NCI-H82 treated with DMSO at 0.1 percent for 48 hours (cell line): ENCODE results near the gene TIAM2.
"Not testable (repeated sequence)": the region's sequence is repeated elsewhere in the genome, so short reads cannot be mapped to it uniquely, and the experiment has no call there.

Experiments used
- DNase-seq: peaks from one replicate; lab custom pipeline; 2025; ENCODE audit not compliant: unreplicated experiment; lab: John Stamatoyannopoulos, UW

The TIAM2 gene

GRCh38 chr6:154995254-154996015 is at the start of gene TIAM2:
TSS of gene TIAM2 (plus strand) at chr6:154995315. CDS start at chr6:155129224, 133,909 bp downstream.
- no peak for DNase-seq

GRCh38 chr6:154950979-154951344 is 44.2 kb upstream of the TIAM2 start:
- no peak for DNase-seq

DNA sequence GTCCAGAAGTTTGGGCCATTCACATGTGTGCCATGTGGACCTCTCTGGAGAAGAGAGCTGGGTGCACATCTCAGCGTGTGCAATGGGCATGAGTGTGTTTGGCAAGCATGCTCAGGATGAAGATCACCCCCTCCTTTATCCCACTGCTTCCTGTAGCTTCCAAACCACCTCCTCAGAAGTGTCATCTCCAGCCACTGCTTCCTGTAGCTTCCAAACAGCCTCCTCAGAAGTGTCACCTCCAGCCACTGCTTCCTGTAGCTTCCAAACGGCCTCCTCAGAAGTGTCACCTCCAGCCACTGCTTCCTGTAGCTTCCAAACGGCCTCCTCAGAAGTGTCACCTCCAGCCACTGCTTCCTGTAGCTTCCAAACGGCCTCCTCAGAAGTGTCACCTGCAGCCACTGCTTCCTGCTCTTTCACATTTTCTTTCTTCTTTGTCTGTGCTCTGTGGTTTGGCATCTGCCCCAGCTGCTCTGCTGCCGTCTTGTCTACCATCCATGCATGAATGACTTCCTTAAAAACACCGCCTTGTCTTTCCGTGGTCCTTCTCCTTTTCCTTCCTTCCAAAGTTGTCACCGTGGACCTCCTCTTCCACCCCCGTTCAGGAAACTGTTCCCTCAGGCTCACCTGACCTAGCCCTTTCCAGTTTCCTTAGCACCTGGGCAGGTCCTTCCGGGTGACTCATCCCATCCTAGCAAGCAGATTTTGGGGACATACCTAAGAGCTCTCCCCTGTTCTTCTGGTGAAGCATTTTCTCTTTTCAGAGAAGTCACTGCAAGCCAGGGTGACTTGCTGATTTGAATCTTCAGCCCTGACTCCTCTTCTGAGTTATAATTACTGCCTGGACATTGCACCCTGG is 43.5 kb upstream of the TIAM2 start:
- no peak for DNase-seq

DNA sequence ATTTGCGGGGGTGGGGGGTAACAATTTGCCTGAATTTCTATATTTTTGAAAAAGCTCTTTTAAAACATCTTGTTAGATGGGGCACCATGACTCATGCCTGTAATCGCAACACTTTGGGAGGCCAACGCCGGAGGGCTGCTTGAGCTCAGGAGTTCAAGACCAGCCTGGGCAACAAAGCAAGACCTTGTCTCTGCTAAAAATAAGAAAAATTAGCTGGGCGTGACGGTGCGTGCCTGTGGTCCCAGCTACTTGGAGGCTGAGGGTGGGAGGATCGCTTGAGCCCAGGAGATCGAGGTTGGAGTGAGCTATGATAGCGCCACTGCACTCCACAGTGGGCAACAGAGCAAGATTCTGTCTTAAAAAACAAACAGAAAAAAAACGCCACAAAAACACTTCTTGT is 41.5 kb upstream of the TIAM2 start:
- no peak for DNase-seq

GRCh38 chr6:154954347-154954746 is 40.8 kb upstream of the TIAM2 start:
- no peak for DNase-seq

DNA sequence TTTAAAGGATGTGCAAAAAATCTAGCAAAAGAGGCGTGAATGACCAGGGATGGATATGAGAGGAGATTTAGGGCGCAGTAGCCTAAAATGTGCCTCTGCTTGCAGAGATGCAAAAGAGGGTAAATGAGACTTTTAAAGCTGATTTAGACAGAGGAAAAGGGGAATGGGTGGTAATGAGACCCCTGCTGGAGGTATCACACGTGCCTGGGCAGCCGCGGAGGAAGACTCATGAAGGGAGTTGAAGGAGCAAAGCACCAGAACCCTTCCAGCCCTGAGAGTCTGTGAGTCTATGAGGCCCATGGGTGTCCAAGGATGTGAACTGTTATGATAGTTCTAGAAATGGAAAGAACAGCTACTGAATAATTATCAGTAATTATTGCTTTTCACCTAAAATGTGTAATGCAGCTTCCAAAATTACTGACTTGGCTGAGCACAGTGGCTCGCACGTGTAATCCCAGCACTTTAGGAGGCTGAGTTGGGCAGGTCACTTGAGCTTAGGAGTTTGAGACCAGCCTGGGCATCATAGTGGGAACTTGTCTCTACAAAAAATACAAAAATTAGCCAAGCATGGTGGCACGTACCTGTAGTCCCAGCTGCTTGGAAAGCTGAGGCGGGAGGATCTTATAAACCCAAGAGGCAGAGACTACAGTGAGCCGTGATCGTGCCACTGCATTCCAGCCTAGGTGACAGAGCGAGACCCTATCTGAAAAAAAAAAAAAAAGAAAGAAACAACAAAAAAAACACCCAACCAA is 38.2 kb upstream of the TIAM2 start:
- no peak for DNase-seq

GRCh38 chr6:154958469-154958868 is 36.6 kb upstream of the TIAM2 start:
- DNase-seq, result no peak

DNA sequence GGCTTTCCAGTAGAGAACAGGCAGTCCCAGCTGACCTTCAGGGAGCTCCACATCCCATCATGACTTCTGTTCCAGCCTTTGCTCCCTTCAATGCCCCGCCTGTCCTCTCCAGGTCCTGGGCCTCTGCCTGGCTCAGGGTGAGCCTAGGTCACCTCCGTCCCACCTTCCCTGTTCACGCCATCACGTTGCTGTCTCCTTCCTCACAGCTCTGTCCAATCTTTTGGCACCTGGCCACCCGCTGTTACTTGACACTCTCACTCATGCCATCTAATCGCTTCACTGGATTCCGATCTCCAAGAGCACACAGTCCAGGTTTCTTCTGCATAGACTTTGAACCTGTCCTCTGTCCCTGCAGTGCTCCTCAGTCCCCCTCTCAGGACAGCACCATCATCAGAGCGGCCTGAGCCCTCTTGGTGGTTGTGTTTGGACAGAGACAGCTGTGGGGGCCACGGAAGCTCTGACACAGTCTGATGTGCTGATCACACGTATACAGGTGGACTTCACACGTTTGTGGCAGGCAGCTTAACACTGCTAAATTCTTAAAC is 34.7 kb upstream of the TIAM2 start:
- no peak for DNase-seq

- no peak for DNase-seq
Observed at GRCh38 chr6:154960854-154961530, 34.1 kb upstream of the TIAM2 start.

GRCh38 chr6:154962753-154963152 is 32.4 kb upstream of the TIAM2 start:
- DNase-seq, result no peak

- DNase-seq, result not testable (repeated sequence)
Observed at GRCh38 chr6:154966065-154966770, 28.9 kb upstream of the TIAM2 start.

- DNase-seq, result no peak
Observed at GRCh38 chr6:154969796-154970195, 25.3 kb upstream of the TIAM2 start.

GRCh38 chr6:154974485-154975149 is 20.5 kb upstream of the TIAM2 start:
- DNase-seq, result no peak

GRCh38 chr6:154977588-154977987 is 17.5 kb upstream of the TIAM2 start:
- DNase-seq, result no peak

DNA sequence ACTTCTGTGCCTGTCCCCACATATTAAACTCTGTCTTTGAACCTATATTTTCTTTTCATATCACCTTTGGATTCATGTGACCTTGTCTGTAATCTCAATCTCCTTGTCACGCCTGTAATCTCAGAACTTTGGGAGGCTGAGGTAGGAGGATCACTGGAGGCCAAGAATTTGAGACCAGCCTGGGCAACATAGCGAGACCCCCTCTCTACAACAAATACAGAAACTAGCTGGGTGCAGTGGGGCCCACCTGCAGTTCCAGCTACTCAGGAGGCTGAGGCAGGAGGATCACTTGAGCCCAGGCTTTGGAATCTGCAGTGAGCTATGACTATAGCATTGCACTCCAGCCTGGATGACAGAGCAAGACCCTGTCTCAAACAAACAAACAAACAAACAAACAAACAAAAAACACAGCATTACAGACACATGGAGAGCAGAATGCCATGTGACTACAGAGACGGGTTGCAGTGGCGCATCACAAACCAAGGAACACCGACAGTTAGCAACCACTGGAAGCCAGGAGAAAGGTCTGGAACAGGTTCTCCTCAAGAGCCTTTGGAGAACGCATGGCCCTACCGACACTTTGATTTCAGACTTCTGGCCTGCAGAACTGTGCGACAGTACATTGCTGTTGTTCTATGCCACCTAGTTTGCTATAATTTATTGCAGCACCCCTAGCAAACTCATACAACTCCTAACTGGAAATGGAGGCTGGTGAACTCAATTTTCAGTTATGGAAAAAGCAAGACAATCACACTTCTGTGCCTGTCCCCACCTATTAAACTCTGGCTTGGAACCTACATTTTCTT is 14.6 kb upstream of the TIAM2 start:
- no peak for DNase-seq

- no peak for DNase-seq
Observed at GRCh38 chr6:154981079-154981870, 13.8 kb upstream of the TIAM2 start.

DNA sequence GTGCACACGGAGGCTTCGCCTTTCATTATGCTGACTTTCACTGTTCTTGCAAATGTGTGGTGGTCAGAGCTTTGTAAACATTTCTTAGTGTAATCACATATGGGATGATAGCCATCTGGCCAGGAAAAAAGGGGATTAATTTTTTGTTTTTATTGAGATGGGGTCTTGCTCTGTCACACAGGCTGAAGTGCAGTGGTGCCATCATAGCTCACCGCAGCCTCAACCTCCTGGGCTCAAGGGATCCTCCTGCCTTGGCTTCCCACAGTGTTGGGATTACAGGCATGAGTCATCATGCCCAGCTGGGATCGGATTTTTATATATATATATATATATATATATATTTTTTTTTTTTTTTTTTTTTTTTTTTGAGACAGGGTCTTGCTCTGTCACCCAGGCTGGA is 11.0 kb upstream of the TIAM2 start:
- no peak for DNase-seq

DNA sequence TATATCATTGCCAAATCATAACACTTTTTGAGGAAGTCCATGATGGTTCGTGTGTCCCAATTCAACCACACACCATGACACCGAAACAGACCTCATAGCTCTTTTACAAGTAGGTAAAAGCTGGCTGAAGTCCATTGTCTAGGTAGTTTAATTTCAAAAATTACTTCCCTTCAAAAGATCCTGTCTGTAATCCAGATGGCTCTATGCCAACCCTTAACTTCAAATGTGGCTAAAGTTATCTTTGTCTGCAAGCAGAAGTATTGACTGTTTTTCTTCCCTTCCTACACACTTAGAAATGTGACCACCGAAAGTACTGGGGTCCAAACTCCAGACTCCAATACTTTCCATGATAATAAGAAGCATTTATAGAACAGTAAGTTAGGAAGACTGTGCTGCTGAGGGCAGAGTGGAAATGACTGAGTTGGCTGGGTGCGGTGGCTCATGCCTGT is 8.3 kb upstream of the TIAM2 start:
- DNase-seq, result no peak
